Heart left ventricle (tissue), 16 donors: Measurements from ENCODE around the gene ADARB1. TPM values are rescaled to one million over a fixed set of nuclear protein-coding genes. Genes with fewer than 3 reads are reported as not detected.

ENCODE experiments used
- ATAC-seq, 4 donors: fragments of 200-7000 bp; cut with Tn5 transposase; one replicate each; pipeline ENCODE4 v1.9.1; 2020 to 2022; ENCODE audit warnings: moderate library complexity in 4 of 4, mild to moderate bottlenecking in 3 of 4, moderate number of reproducible peaks in 1 of 4
- DNase-seq, 5 donors: peaks; one replicate each; pipeline ENCODE4 v3.0.0-alpha.2; 2020
- H3K27ac ChIP-seq, 12 donors: fragments of 200-600 bp; sonication (generic) in 4 of 12; one replicate each; pipeline versions ENCODE4 v1.5.0 to v1.8.0; 2016 to 2022; ENCODE audit warnings: mild to moderate bottlenecking in 2 of 12
- H3K27me3 ChIP-seq, 9 donors: fragments of 200-600 bp; sonication (generic) in 2 of 9; one replicate each; pipeline versions ENCODE4 v1.5.1 to v1.8.0; 2016 to 2022; ENCODE audit warnings: mild to moderate bottlenecking in 3 of 9
- H3K36me3 ChIP-seq, 9 donors: fragments of 200-600 bp; sonication (generic) in 2 of 9; one replicate each; pipeline versions ENCODE4 v1.5.0 to v1.8.0; 2018 to 2022; ENCODE audit warnings: mild to moderate bottlenecking in 2 of 9
- H3K4me1 ChIP-seq, 12 donors: fragments of 200-600 bp; sonication (generic) in 4 of 12; one replicate each; pipeline versions ENCODE4 v1.5.0 to v1.8.0; 2016 to 2022; ENCODE audit warnings: mild to moderate bottlenecking in 3 of 12
- H3K4me3 ChIP-seq, 12 donors: fragments of 200-600 bp; sonication (generic) in 4 of 12; one replicate each; pipeline versions ENCODE4 v1.5.0 to v1.8.0; 2017 to 2022; ENCODE audit warnings: mild to moderate bottlenecking in 9 of 12, moderate library complexity in 4 of 12
- H3K9me3 ChIP-seq, 12 donors: fragments of 200-600 bp; sonication (generic) in 4 of 12; one replicate each; pipeline versions ENCODE4 v1.5.0 to v1.8.0; 2016 to 2022; ENCODE audit warnings: mild to moderate bottlenecking in 1 of 12
- CTCF ChIP-seq, 12 donors: fragments of 200-600 bp; sonication (generic) in 4 of 12; IDR thresholded peaks; one replicate each; pipeline versions ENCODE4 v1.5.0 to v1.8.0; 2018 to 2022; ENCODE audit warnings: antibody characterized with exemption in 12 of 12, mild to moderate bottlenecking in 5 of 12
- POLR2A ChIP-seq, 2 donors: fragments of 450-650 bp; IDR thresholded peaks; one replicate each; pipeline ENCODE4 v1.6.1; 2017; ENCODE audit warnings: antibody characterized with exemption in 2 of 2, mild to moderate bottlenecking in 2 of 2, moderate library complexity in 2 of 2
- WGBS, 4 donors: extraction: QIAGEN DNeasy Blood & Tissue Kit in 2 of 4; methylation state at CpG; one replicate each; pipeline versions ENCODE4 v1.1.5 to v1.1.7; 2013 to 2018; 5-methylcytosine and 5-hydroxymethylcytosine counted together
- intact Hi-C, 10 donors: fragments of 100-400 bp; cut with DNase I; formaldehyde crosslinking; loops; one replicate each; pipeline versions ENCODE4 v1.11.1 to v1.14.2; 2022
- polyA plus RNA-seq, 2 donors: library from polyadenylated mRNA; stranded (reverse); fragments of 200-250 nt; gene quantifications; one replicate each; pipeline ENCODE4 v1.2.3, GENCODE V29; 2013
- total RNA-seq, 9 donors: library from RNA; depleted of rRNA in 2 of 9; stranded (reverse); fragments of >200 nt in 2 of 9; fragmentation: NEBNext Ultra II Directional in 3 of 9; extraction: Animal tissue kit (Norgen Biotek cat#: 25700) in 3 of 9; gene quantifications; one replicate each; pipeline versions ENCODE4 v1.1.0 to v1.2.4, GENCODE V29; 2016 to 2023
- donor health status: ischemic (EF 13 %, LVEDD 7.1; RV severe dilation, severe dysfunction).
- donor health status: healthy with polysubstance abuse.
- donor health status: DM: no; HTN: yes; CAD: no.
- donor health status: DM: no; HTN: no; CAD: no.
- donor health status: ischemic (EF 25% LVEDD 6.9; RV normal size, moderate dysfunction).
- donor health status: ischemic (EF 25% LVEDD 5.7; RV mildly dilated, moderate dysfunction).
- donor health status: healthy.
- donor health status: DM: yes; HTN: yes; CAD: no.
- donor health status: ischemic (EF 35%, LVEDD 5.7; RV mildly dilated, moderate dysfunction).
- donor health status: nonischemic (EF 11% LVEDD 7.7; RV severe dilation, severe dysfunction).
- donor health status: DM: yes; HTN: yes; CAD: no.
- donor health status: PGD.
- donor health status: ischemic (EF 29% LVEDD 5.4; RV normal size, mild dysfunction).
- donor health status: nonischemic (EF 23%, LVEDD 6.1; RV moderate dilation, normal function).

Gene ADARB1
- total and polyA plus RNA-seq, 11 donors: 6.9 to 16.3 (median 12.0) TPM

- no peak for DNase-seq
- no peak for ATAC-seq
- no peak overlapping the region for H3K4me3 ChIP-seq
- TF ChIP-seq POLR2A (IDR thresholded peaks at IDR 0.05): no peak
- TF ChIP-seq CTCF (IDR thresholded peaks at IDR 0.05): no peak
- intact Hi-C loops: no loop called here
- no peaks in the 10 kb centered on the region for H3K27me3 ChIP-seq
- no peaks in the 10 kb centered on the region for H3K9me3 ChIP-seq
- H3K4me1 ChIP-seq: peaks cover 0 to 82% (median 22%) of the 10 kb centered on the region in 12 donors
- 83 to 88% (median 87%) methylated on average over 7 of the region's 7 CpGs for WGBS, 4 donors
- no peak overlapping the region for H3K27ac ChIP-seq
- H3K36me3 ChIP-seq: peaks cover 0 to 10% (median 0%) of the 10 kb centered on the region in 9 donors
Measured at GRCh38 chr21:45084121-45084520, 9.7 kb downstream of the ADARB1 start.

GRCh38 chr21:45084881-45085536 lies 10.6 kb downstream of the ADARB1 start:
- no peak for TF ChIP-seq POLR2A (IDR thresholded peaks at IDR 0.05)
- TF ChIP-seq CTCF (IDR thresholded peaks at IDR 0.05): no peak
- no peak for DNase-seq
- WGBS, 4 donors: 73 to 82% (median 77%) methylated on average over 13 of the region's 13 CpGs
- no peaks in the 10 kb centered on the region for H3K27me3 ChIP-seq
- no peaks in the 10 kb centered on the region for H3K9me3 ChIP-seq
- intact Hi-C loops: no loop called here
- peaks cover 0 to 10% (median 0%) of the 10 kb centered on the region in 9 donors for H3K36me3 ChIP-seq
- no peak overlapping the region for H3K27ac ChIP-seq
- no peak for ATAC-seq
- H3K4me1 ChIP-seq: peaks cover 0 to 73% (median 19%) of the 10 kb centered on the region in 12 donors
- no peak overlapping the region for H3K4me3 ChIP-seq

GRCh38 chr21:45085700-45086099 lies 11.3 kb downstream of the ADARB1 start:
- TF ChIP-seq POLR2A (IDR thresholded peaks at IDR 0.05) (no peak), CTCF (IDR thresholded peaks at IDR 0.05) (no peak)
- peaks cover 0 to 10% (median 0%) of the 10 kb centered on the region in 9 donors for H3K36me3 ChIP-seq
- no peak overlapping the region for H3K4me3 ChIP-seq
- DNase-seq (no peak), ATAC-seq (no peak)
- no peaks in the 10 kb centered on the region for H3K9me3 ChIP-seq
- intact Hi-C loops: no loop called here
- H3K4me1 ChIP-seq: peaks cover 0 to 70% (median 15%) of the 10 kb centered on the region in 12 donors
- H3K27me3 ChIP-seq: no peaks in the 10 kb centered on the region
- no peak overlapping the region for H3K27ac ChIP-seq
- 64 to 86% (median 76%) methylated on average over 6 of the region's 6 CpGs for WGBS, 4 donors

- TF ChIP-seq CTCF (IDR thresholded peaks at IDR 0.05) (no peak), POLR2A (IDR thresholded peaks at IDR 0.05) (no peak)
- Histone ChIP-seq H3K27me3 (no peaks in the 10 kb centered on the region), H3K36me3 (peaks cover 0 to 7% (median 0%) of the 10 kb centered on the region in 9 donors), H3K27ac (no peak overlapping the region), H3K4me3 (no peak overlapping the region), H3K4me1 (peaks cover 1 to 70% (median 14%) of the 10 kb centered on the region in 12 donors), H3K9me3 (no peaks in the 10 kb centered on the region)
- ATAC-seq (no peak), DNase-seq (no peak)
- 93 to 94% (median 94%) methylated on average over 15 of the region's 15 CpGs for WGBS, 4 donors
- intact Hi-C loops: no loop called here
Measured at GRCh38 chr21:45086337-45086958, 12.1 kb downstream of the ADARB1 start.
